HL-60/S4 (cell line): ENCODE measurements around the gene KRT71.
"Not testable (repeated sequence)": the region's sequence is repeated elsewhere in the genome, so short reads cannot be mapped to it uniquely, and the experiment has no call there.

Source experiments
- in situ Hi-C: fragments of 300-500 bp; cut with MboI; formaldehyde crosslinking; loops from 2 replicates; pipeline ENCODE4 v1.14.3; 2022; ENCODE audit warnings: low sequenced_read_pairs

KRT71 gene

GRCh38 chr12:52552681-52553195 lies at the start of gene KRT71:
TSS of gene KRT71 (minus strand) at chr12:52553145. CDS start at chr12:52553077, 68 bp downstream.
- in situ Hi-C loops = no loop called here

GRCh38 chr12:52602552-52602951 lies 49.6 kb upstream of the KRT71 start:
- in situ Hi-C loops = no loop called here

- in situ Hi-C loops = no loop called here
These were observed 48.7 kb upstream of the KRT71 start for GRCh38 chr12:52601671-52602070.

GRCh38 chr12:52600941-52601481 lies 48.1 kb upstream of the KRT71 start, which contains the start of gene KRT72:
TSS of gene KRT72 (minus strand) at chr12:52601463. CDS start at chr12:52601452, 11 bp downstream.
- in situ Hi-C loops = no loop called here

- in situ Hi-C loops = no loop called here
These were observed 47.5 kb upstream of the KRT71 start for GRCh38 chr12:52600475-52600874.

GRCh38 chr12:52600071-52600470 lies 47.1 kb upstream of the KRT71 start:
- in situ Hi-C loops = no loop called here

- in situ Hi-C loops = no loop called here
These were observed 46.0 kb upstream of the KRT71 start for GRCh38 chr12:52598966-52599365.

GRCh38 chr12:52594237-52594636 lies 41.3 kb upstream of the KRT71 start:
- in situ Hi-C loops = not testable (repeated sequence)

- in situ Hi-C loops = no loop called here
These were observed 38.6 kb upstream of the KRT71 start for GRCh38 chr12:52591521-52591920.

GRCh38 chr12:52590021-52590420 lies 37.1 kb upstream of the KRT71 start:
- in situ Hi-C loops = no loop called here

- in situ Hi-C loops = no loop called here
These were observed 34.6 kb upstream of the KRT71 start for GRCh38 chr12:52587563-52587962.

- in situ Hi-C loops = no loop called here
These were observed 33.0 kb upstream of the KRT71 start for GRCh38 chr12:52585946-52586345.

GRCh38 chr12:52585066-52585465 lies 32.1 kb upstream of the KRT71 start:
- in situ Hi-C loops = no loop called here

GRCh38 chr12:52584156-52584682 lies 31.3 kb upstream of the KRT71 start:
- in situ Hi-C loops = loop anchor here (5.0 kb wide), 1 partner anchor 293 kb away; no protein-coding TSS in a partner anchor

GRCh38 chr12:52582971-52583456 lies 30.1 kb upstream of the KRT71 start:
- in situ Hi-C loops = loop anchor here (5.0 kb wide), 1 partner anchor 294 kb away; no protein-coding TSS in a partner anchor

GRCh38 chr12:52582486-52582885 lies 29.5 kb upstream of the KRT71 start:
- in situ Hi-C loops = loop anchor here (5.0 kb wide), 1 partner anchor 295 kb away; no protein-coding TSS in a partner anchor

- in situ Hi-C loops = loop anchor here (5.0 kb wide), 1 partner anchor 296 kb away; no protein-coding TSS in a partner anchor
These were observed 28.5 kb upstream of the KRT71 start for GRCh38 chr12:52581481-52581880.

GRCh38 chr12:52581066-52581465 lies 28.1 kb upstream of the KRT71 start:
- in situ Hi-C loops = loop anchor here (5.0 kb wide), 1 partner anchor 296 kb away; no protein-coding TSS in a partner anchor

- in situ Hi-C loops = loop anchor here (5.0 kb wide), 1 partner anchor 297 kb away; no protein-coding TSS in a partner anchor
These were observed 27.6 kb upstream of the KRT71 start for GRCh38 chr12:52580496-52580895.

GRCh38 chr12:52579468-52580465 lies 26.8 kb upstream of the KRT71 start:
- in situ Hi-C loops = loop anchor here (5.0 kb wide), 1 partner anchor 298 kb away; no protein-coding TSS in a partner anchor

GRCh38 chr12:52578469-52578868 lies 25.5 kb upstream of the KRT71 start:
- in situ Hi-C loops = no loop called here
